IPS DF 6.9 (cell line): ENCODE results near the gene LMX1A.

Experiments
- DNase-seq: peaks from one replicate; pipeline ENCODE4 v3.0.0-alpha.2; 2013; ENCODE audit warnings: low read depth, low spot score
- H3K27ac ChIP-seq: one replicate; pipeline ENCODE4 v1.5.1; 2013; ENCODE audit warnings: low read length, control low read depth
- H3K27me3 ChIP-seq: 2 replicates; pipeline ENCODE4 v1.6.1; 2013; ENCODE audit warnings: mild to moderate bottlenecking, low read length; ENCODE audit not compliant: control insufficient read depth, insufficient read depth
- H3K36me3 ChIP-seq: 2 replicates; pipeline ENCODE4 v1.6.1; 2013; ENCODE audit warnings: low read length; ENCODE audit not compliant: control insufficient read depth, insufficient read depth
- H3K4me1 ChIP-seq: 2 replicates; pipeline ENCODE4 v1.6.1; 2013; ENCODE audit warnings: low read length; ENCODE audit not compliant: control insufficient read depth, insufficient read depth
- H3K4me3 ChIP-seq: 2 replicates; pipeline ENCODE4 v1.5.1; 2013; ENCODE audit warnings: mild to moderate bottlenecking, low read length
- H3K9me3 ChIP-seq: 2 replicates; pipeline ENCODE4 v1.6.1; 2013; ENCODE audit warnings: low read length, inconsistent platforms; ENCODE audit not compliant: control insufficient read depth, insufficient read depth
- WGBS: extraction: QIAGEN DNeasy Blood & Tissue Kit; methylation state at CpG from one replicate; pipeline ENCODE4 v1.1.7; 2013; ENCODE audit warnings: mixed read lengths, missing lambda C conversion rate; ENCODE audit not compliant: insufficient read length, insufficient coverage; 5-methylcytosine and 5-hydroxymethylcytosine counted together

The LMX1A gene

GRCh38 chr1:165324050-165324449 is 32.5 kb downstream of the LMX1A start:
- Histone ChIP-seq H3K4me1 (peaks cover 2% of the 10 kb centered on the region; the same call in 1 of the 2 replicates), H3K9me3 (no peaks in the 10 kb centered on the region), H3K4me3 (no peak overlapping the region), H3K27me3 (no peaks in the 10 kb centered on the region), H3K27ac (no peak overlapping the region), H3K36me3 (no peaks in the 10 kb centered on the region)
- no CpG with 5 or more reads among the region's 5 CpGs for WGBS
- DNase-seq: no peak

- no peaks in the 10 kb centered on the region for H3K36me3 ChIP-seq
- no peak for DNase-seq
- no peaks in the 10 kb centered on the region for H3K27me3 ChIP-seq
- no peak overlapping the region for H3K27ac ChIP-seq
- H3K4me1 ChIP-seq: no peaks in the 10 kb centered on the region
- no peaks in the 10 kb centered on the region for H3K9me3 ChIP-seq
- WGBS: no CpG with 5 or more reads among the region's 5 CpGs
- no peak overlapping the region for H3K4me3 ChIP-seq
Observed at GRCh38 chr1:165317612-165318011, 38.9 kb downstream of the LMX1A start.

- Histone ChIP-seq H3K27ac (no peak overlapping the region), H3K4me1 (no peaks in the 10 kb centered on the region), H3K36me3 (no peaks in the 10 kb centered on the region), H3K4me3 (no peak overlapping the region), H3K9me3 (no peaks in the 10 kb centered on the region), H3K27me3 (no peaks in the 10 kb centered on the region)
- no CpG with 5 or more reads among the region's 10 CpGs for WGBS
- no peak for DNase-seq
Observed at GRCh38 chr1:165316153-165316772, 40.3 kb downstream of the LMX1A start.

GRCh38 chr1:165315481-165315880 is 41.0 kb downstream of the LMX1A start:
- H3K4me3 ChIP-seq: no peak overlapping the region
- no peaks in the 10 kb centered on the region for H3K27me3 ChIP-seq

GRCh38 chr1:165313903-165314302 is 42.6 kb downstream of the LMX1A start:
- WGBS: no CpG with 5 or more reads among the region's 4 CpGs
- no peak overlapping the region for H3K4me3 ChIP-seq
- no peak overlapping the region for H3K27ac ChIP-seq
- no peak for DNase-seq
- H3K9me3 ChIP-seq: no peaks in the 10 kb centered on the region
- H3K4me1 ChIP-seq: 0 out of 2 replicates have a peak, but pooled peaks cover 1% of the 10 kb centered on the region
- H3K36me3 ChIP-seq: no peaks in the 10 kb centered on the region
- no peaks in the 10 kb centered on the region for H3K27me3 ChIP-seq

More at GRCh38 chr1:165315481-165315880, 41.0 kb downstream of the LMX1A start:
- no peaks in the 10 kb centered on the region for H3K36me3 ChIP-seq
- no peaks in the 10 kb centered on the region for H3K9me3 ChIP-seq
- no peaks in the 10 kb centered on the region for H3K4me1 ChIP-seq
- WGBS: no CpG with 5 or more reads among the region's 3 CpGs
- DNase-seq: no peak
- H3K27ac ChIP-seq: no peak overlapping the region

- Histone ChIP-seq H3K4me3 (no peak overlapping the region), H3K4me1 (0 out of 2 replicates have a peak, but pooled peaks cover 1% of the 10 kb centered on the region), H3K36me3 (no peaks in the 10 kb centered on the region), H3K27ac (no peak overlapping the region), H3K27me3 (no peaks in the 10 kb centered on the region), H3K9me3 (no peaks in the 10 kb centered on the region)
- no peak for DNase-seq
- whole genome bisulfite sequencing: no CpG with 5 or more reads among the region's 2 CpGs
Observed at GRCh38 chr1:165312591-165312990, 43.9 kb downstream of the LMX1A start.

GRCh38 chr1:165306543-165307434 is 49.7 kb downstream of the LMX1A start:
- no peak for DNase-seq
- H3K4me1 ChIP-seq: peaks cover 4% of the 10 kb centered on the region
- no CpG with 5 or more reads among the region's 6 CpGs for WGBS
- H3K27me3 ChIP-seq: no peaks in the 10 kb centered on the region
- no peaks in the 10 kb centered on the region for H3K9me3 ChIP-seq
- H3K4me3 ChIP-seq: no peak overlapping the region
- H3K36me3 ChIP-seq: no peaks in the 10 kb centered on the region
- H3K27ac ChIP-seq: no peak overlapping the region

GRCh38 chr1:165303386-165303785 is 53.1 kb downstream of the LMX1A start:
- H3K9me3 ChIP-seq: no peaks in the 10 kb centered on the region
- DNase-seq: no peak
- H3K4me1 ChIP-seq: peaks cover 3% of the 10 kb centered on the region
- H3K36me3 ChIP-seq: no peaks in the 10 kb centered on the region
- WGBS: no CpG with 5 or more reads among the region's 8 CpGs
- H3K27ac ChIP-seq: no peak overlapping the region
- no peak overlapping the region for H3K4me3 ChIP-seq
- H3K27me3 ChIP-seq: no peaks in the 10 kb centered on the region

- no peaks in the 10 kb centered on the region for H3K27me3 ChIP-seq
- H3K27ac ChIP-seq: no peak overlapping the region
- no peak for DNase-seq
Observed at GRCh38 chr1:165300400-165300903, 56.1 kb downstream of the LMX1A start.

GRCh38 chr1:165298203-165298820 is 58.2 kb downstream of the LMX1A start:
- no peaks in the 10 kb centered on the region for H3K9me3 ChIP-seq
- no peaks in the 10 kb centered on the region for H3K4me1 ChIP-seq
- H3K27ac ChIP-seq: no peak overlapping the region
- no peaks in the 10 kb centered on the region for H3K36me3 ChIP-seq
- no peak for DNase-seq
- no peak overlapping the region for H3K4me3 ChIP-seq
- no peaks in the 10 kb centered on the region for H3K27me3 ChIP-seq
- no CpG with 5 or more reads among the region's 6 CpGs for WGBS

More at GRCh38 chr1:165300400-165300903, 56.1 kb downstream of the LMX1A start:
- Histone ChIP-seq H3K4me1 (no peaks in the 10 kb centered on the region), H3K9me3 (no peaks in the 10 kb centered on the region), H3K36me3 (no peaks in the 10 kb centered on the region), H3K4me3 (no peak overlapping the region)
- WGBS: no CpG with 5 or more reads among the region's 2 CpGs
